Measurements from ENCODE around the gene CREB3L1. TPM values are rescaled to one million over a fixed set of nuclear protein-coding genes. Genes with fewer than 3 reads are reported as not detected.

The CREB3L1 gene
- total RNA-seq, 1 donor from 2014 or later = 1.9 TPM

- DNase-seq (ENCODE audit: low read depth, low spot score) = no peak
Measured at GRCh38 chr11:46321757-46322156, 44.3 kb downstream of the CREB3L1 start.

- DNase-seq (ENCODE audit: low read depth, low spot score) = no peak
Measured at GRCh38 chr11:46322759-46323158, 45.3 kb downstream of the CREB3L1 start.

GRCh38 chr11:46326813-46327416 lies 49.5 kb downstream of the CREB3L1 start:
- DNase-seq (ENCODE audit: low read depth, low spot score) = no peak

- no peak for DNase-seq (ENCODE audit: low read depth, low spot score)
Measured at GRCh38 chr11:46327829-46328228, 50.4 kb downstream of the CREB3L1 start.

- DNase-seq (ENCODE audit: low read depth, low spot score) = no peak
Measured at GRCh38 chr11:46330154-46330553, 52.7 kb downstream of the CREB3L1 start.

- no peak for DNase-seq (ENCODE audit: low read depth, low spot score)
Measured at GRCh38 chr11:46330563-46331281, 53.3 kb downstream of the CREB3L1 start.

DNA sequence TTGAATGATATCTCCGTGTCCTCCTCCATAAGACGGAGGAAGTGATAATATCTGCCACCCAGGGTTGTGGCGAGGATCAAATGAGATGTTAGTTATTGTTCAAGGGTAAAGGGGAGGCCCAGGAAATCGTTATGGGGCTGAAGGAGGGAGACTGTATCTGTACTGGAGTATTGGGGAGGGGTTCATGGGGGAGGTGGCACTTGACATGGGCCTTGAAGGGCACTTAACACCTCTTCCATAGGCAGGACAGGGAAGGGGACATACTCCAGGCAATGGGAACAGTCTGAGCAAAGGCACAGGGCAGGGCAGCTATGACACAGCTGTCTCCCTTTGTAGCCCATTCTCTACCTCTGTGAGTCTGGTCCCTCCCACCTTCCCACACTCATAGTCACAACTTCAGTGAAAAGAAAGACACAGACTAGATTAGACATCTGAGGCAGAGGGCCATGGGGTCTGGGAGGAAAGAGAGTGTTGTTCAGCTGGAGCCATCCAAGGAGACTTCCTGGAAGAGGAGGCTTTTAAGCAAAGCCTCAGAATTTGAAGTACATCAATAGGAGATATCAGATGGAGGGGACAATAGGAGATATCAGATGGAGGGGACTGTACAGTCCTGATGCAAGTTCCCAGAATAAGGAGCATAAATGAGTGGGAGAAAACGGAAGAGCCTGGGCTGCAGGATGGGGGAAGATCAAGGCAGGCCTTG lies 54.0 kb downstream of the CREB3L1 start:
- no peak for DNase-seq (ENCODE audit: low read depth, low spot score)

DNA sequence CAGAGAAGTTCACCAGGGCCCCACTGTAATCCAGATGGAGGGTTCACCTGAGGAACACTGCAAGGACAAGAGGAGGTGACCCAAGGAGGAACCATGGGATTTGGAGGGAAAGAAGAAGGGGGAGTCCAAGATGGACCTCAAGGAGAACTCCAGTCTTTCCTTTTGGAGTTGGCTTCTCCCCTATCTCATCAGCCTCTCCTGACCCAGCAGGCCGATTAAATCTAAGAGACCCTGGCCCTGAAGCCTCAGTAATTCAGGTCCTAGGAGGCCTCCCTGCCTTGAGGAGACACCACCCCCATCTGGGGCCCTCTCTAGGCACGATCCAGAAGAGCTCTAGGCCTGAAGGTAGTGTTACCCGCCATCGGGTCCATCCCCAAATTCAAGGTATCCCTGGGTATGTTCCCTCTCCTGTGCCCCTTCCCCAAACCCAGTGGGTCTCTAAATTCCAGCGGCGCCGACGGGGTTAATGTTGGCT lies 54.7 kb downstream of the CREB3L1 start:
- DNase-seq (ENCODE audit: low read depth, low spot score) = no peak

DNA sequence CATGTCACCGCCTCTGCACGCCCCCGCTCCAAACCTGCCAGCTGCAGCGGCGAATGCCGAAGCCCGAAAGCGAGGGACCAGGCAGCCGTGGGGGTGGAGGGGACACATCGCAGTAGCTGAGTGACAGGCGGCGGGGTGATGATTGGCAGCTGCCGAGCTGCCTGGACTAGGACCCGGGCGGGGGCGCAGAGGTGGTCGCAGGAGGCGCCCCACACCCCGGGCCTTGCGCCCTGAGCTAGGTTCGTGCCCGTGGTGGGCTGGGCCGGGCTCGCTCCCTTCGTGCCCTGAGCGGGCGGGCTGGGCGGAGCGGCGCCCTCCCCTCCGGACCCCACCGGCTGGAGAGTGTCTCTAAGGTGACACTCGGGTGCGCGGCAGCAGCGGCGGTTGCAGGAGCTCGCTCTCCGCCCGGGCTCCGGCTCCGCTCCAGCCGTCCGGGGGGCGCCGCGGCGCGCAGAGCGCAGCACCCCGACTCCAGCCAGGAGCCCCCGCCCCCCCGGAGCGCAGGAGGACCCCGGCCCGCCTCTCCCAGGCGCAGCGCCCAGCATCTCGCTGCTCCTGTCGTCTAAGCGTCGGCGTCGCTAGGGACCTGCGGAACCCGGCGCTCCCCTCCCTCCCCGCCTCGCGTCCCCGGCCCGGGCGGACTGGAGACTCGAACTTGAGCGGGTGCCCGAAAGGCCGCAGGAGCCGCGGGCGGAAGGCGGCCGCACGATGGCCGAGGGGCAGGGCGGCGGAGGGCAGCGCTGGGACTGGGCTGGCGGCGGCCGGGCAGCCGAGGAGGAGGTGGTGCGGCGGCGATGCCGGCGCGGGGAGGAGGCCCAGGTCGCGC lies 55.3 kb downstream of the CREB3L1 start:
- no peak for DNase-seq (ENCODE audit: low read depth, low spot score)

DNA sequence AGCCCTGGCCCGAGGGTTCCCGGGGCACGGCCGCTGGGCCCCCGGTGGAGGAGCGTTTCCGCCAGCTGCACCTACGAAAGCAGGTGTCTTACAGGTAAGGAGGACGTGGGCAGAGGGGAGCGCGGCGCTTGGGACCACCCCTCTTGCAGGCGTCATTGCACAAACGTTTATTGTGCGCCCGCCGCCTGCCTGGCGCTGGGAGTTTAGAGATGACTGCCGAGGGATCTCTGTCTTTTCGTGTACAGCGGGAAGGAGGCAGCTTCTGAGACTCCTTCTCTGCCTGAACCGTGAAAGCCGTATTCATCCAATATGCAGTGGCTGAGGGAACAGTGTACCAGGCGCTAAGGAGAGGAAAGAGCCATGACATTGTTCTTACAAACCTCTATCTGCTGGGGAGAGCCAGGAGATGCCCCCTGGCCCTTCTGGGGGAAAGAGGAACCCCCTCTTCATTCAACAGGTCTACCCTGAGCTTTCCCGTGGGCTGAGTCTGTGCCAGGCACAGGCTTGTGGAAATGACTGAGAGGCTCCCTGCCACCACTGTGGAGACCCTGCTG lies 56.0 kb downstream of the CREB3L1 start:
- DNase-seq (ENCODE audit: low read depth, low spot score) = no peak

GRCh38 chr11:46334211-46334610 lies 56.7 kb downstream of the CREB3L1 start:
- DNase-seq (ENCODE audit: low read depth, low spot score) = no peak

GRCh38 chr11:46335271-46335670 lies 57.8 kb downstream of the CREB3L1 start:
- DNase-seq (ENCODE audit: low read depth, low spot score) = no peak

DNA sequence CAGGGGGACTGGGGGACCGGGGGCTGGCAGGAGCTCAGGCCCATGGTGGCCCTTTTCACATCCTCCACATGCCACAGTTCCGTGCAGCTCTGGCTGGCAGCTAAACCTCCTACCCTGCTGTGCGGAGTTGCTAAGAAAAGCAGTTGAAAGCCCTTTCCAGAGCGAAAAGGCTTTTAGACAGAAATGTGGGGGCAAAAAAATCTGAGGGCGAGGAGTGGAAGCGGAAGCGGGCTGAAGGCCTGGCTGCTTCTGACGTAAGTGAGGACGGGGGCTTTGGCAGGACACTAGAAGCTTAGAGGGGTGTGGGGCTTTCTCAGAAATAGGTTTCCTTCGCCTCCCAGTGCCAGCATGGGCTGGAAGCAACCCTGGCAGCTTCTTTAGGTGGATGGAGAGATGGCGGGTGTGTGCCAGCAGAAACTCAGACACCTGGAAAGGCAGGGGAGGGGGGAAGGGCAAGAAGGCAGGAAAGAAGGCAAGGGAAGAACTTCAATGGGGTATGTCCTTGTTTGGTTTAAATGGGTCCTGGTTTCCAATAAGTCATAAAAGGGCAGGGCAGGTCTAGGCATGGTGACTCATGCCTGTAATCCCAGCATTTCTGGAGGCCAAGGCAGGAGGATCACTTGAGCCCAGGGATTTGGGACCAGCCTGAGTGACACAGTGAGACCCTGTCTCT lies 58.6 kb downstream of the CREB3L1 start:
- no peak for DNase-seq (ENCODE audit: low read depth, low spot score)

GRCh38 chr11:46336563-46337180 lies 59.2 kb downstream of the CREB3L1 start:
- DNase-seq (ENCODE audit: low read depth, low spot score) = no peak

GRCh38 chr11:46337626-46338345 lies 60.3 kb downstream of the CREB3L1 start:
- no peak for DNase-seq (ENCODE audit: low read depth, low spot score)

DNA sequence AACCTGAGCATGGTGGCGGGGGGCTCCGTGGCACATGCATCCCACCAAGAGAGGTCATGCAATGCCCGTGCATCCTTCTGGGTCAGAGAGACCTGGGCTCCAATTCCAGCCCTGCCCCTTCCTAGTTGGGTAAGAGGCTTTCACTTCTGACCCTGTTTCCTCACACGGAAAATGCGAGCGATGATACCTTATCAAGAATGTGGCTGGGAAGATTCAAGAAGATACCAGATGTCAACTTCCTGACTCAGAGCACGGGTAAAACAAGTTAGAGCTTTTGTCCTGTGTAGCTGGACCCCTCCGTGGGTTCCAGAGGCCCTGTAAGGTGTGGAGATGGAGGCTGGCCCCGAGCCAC lies 61.1 kb downstream of the CREB3L1 start:
- no peak for DNase-seq (ENCODE audit: low read depth, low spot score)

- no peak for DNase-seq (ENCODE audit: low read depth, low spot score)
Measured at GRCh38 chr11:46338988-46339666, 61.7 kb downstream of the CREB3L1 start.

GRCh38 chr11:46339816-46340215 lies 62.4 kb downstream of the CREB3L1 start:
- DNase-seq (ENCODE audit: low read depth, low spot score) = no peak

DNA sequence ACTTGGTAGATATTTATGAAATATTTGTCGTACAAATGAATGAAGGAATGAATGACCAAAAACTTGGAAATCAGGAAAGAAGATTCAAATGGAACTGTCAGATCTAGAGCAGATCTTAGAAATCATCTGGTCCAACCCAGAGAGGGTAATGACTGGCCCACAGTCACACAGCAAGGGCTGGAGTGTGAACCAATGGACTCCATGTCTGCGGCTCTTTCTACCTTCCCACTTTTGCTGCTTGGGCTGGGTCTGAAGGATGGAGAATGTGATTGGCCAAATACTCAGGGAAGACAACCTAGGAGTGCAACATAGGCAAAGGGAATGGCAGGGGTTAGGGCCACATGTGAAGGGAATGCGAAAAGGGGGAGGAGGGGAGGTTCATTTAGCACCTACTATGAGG lies 64.0 kb downstream of the CREB3L1 start:
- no peak for DNase-seq (ENCODE audit: low read depth, low spot score)
